ENCODE measurements around the gene BMP3. TPM values are rescaled to one million over a fixed set of nuclear protein-coding genes. Genes with fewer than 3 reads are reported as not detected.

BMP3 gene
- total RNA-seq, 1 experiment from 2014 or later: not detected

GRCh38 chr4:81040012-81040659 is 9.6 kb downstream of the BMP3 start:
- peak; percentile 14 for DNase-seq (ENCODE audit: low spot score)

- DNase-seq (ENCODE audit: low spot score): no peak
Observed at GRCh38 chr4:81042578-81043365, 12.3 kb downstream of the BMP3 start.

GRCh38 chr4:81049330-81049729 is 18.8 kb downstream of the BMP3 start:
- no peak for DNase-seq (ENCODE audit: low spot score)

- no peak for DNase-seq (ENCODE audit: low spot score)
Observed at GRCh38 chr4:81049907-81050306, 19.4 kb downstream of the BMP3 start.

- DNase-seq (ENCODE audit: low spot score): peak; percentile 60
Observed at GRCh38 chr4:81052119-81053068, 21.9 kb downstream of the BMP3 start.

- DNase-seq (ENCODE audit: low spot score): no peak
Observed at GRCh38 chr4:81058621-81059020, 28.1 kb downstream of the BMP3 start.

GRCh38 chr4:81060587-81061343 is 30.3 kb downstream of the BMP3 start:
- DNase-seq (ENCODE audit: low spot score): no peak

GRCh38 chr4:81061344-81061730 is 30.8 kb downstream of the BMP3 start:
- DNase-seq (ENCODE audit: low spot score): no peak

- no peak for DNase-seq (ENCODE audit: low spot score)
Observed at GRCh38 chr4:81062001-81062400, 31.5 kb downstream of the BMP3 start.

- no peak for DNase-seq (ENCODE audit: low spot score)
Observed at GRCh38 chr4:81065446-81065845, 34.9 kb downstream of the BMP3 start.

GRCh38 chr4:81069706-81070331 is 39.3 kb downstream of the BMP3 start:
- peak; percentile 81 for DNase-seq (ENCODE audit: low spot score)

- DNase-seq (ENCODE audit: low spot score): no peak
Observed at GRCh38 chr4:81071013-81071412, 40.5 kb downstream of the BMP3 start.

GRCh38 chr4:81081156-81081555 is 50.6 kb downstream of the BMP3 start:
- DNase-seq (ENCODE audit: low spot score): no peak

- DNase-seq (ENCODE audit: low spot score): no peak
Observed at GRCh38 chr4:81084029-81084428, 53.5 kb downstream of the BMP3 start.

- no peak for DNase-seq (ENCODE audit: low spot score)
Observed at GRCh38 chr4:81084634-81085033, 54.1 kb downstream of the BMP3 start.

- no peak for DNase-seq (ENCODE audit: low spot score)
Observed at GRCh38 chr4:81085291-81085690, 54.8 kb downstream of the BMP3 start.

GRCh38 chr4:81085979-81086378 is 55.5 kb downstream of the BMP3 start:
- no peak for DNase-seq (ENCODE audit: low spot score)

GRCh38 chr4:81093720-81094401 is 63.4 kb downstream of the BMP3 start:
- no peak for DNase-seq (ENCODE audit: low spot score)

GRCh38 chr4:81095389-81095788 is 64.9 kb downstream of the BMP3 start:
- DNase-seq (ENCODE audit: low spot score): no peak

GRCh38 chr4:81096566-81096965 is 66.1 kb downstream of the BMP3 start:
- no peak for DNase-seq (ENCODE audit: low spot score)
